HL-60 (cell line): ENCODE results near the gene CTNNA3.

Experiments
- POLR2AphosphoS5 ChIP-seq: IDR thresholded peaks from 2 replicates; pipeline ENCODE4 v1.6.1; 2012; ENCODE audit warnings: low read depth
- SPI1 ChIP-seq: IDR thresholded peaks from 2 replicates; pipeline ENCODE4 v1.6.1; 2012; ENCODE audit warnings: low read depth, mild to moderate bottlenecking, borderline replicate concordance
- TF ChIP-seq, protein P1 (sequence below): IDR thresholded peaks from one replicate; pipeline ENCODE4 v1.5.1; 2011; ENCODE audit warnings: low read length, control low read depth, inconsistent platforms; ENCODE audit not compliant: insufficient read depth
- TF ChIP-seq, protein P2 (sequence below): IDR thresholded peaks from 2 replicates; pipeline ENCODE4 v1.6.1; 2012; ENCODE audit warnings: low read depth; ENCODE audit not compliant: insufficient replicate concordance

DNA sequence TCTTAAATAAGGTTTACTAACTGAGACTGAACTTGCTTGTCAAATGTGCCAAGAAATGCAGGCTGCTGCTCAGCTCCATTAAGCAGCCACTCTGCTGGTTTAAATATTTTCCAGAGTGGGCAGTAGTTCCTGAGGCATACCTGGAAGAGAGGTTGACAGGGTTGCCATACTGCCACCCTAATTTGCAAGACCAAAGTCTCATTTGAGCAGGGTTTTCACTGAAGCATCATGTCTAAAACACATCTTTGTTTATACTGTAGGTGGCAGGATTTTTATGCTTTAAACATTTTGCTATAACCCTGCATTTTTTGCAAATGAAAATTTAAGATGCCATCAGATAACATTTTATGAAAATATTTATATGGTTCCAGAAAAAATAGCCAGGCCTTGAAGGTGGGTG, 1388.2 kb downstream of the CTNNA3 start:
- TF ChIP-seq POLR2AphosphoS5, result no peak
- TF ChIP-seq, protein P1, sequence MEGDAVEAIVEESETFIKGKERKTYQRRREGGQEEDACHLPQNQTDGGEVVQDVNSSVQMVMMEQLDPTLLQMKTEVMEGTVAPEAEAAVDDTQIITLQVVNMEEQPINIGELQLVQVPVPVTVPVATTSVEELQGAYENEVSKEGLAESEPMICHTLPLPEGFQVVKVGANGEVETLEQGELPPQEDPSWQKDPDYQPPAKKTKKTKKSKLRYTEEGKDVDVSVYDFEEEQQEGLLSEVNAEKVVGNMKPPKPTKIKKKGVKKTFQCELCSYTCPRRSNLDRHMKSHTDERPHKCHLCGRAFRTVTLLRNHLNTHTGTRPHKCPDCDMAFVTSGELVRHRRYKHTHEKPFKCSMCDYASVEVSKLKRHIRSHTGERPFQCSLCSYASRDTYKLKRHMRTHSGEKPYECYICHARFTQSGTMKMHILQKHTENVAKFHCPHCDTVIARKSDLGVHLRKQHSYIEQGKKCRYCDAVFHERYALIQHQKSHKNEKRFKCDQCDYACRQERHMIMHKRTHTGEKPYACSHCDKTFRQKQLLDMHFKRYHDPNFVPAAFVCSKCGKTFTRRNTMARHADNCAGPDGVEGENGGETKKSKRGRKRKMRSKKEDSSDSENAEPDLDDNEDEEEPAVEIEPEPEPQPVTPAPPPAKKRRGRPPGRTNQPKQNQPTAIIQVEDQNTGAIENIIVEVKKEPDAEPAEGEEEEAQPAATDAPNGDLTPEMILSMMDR, result no peak
- TF ChIP-seq, protein P2, sequence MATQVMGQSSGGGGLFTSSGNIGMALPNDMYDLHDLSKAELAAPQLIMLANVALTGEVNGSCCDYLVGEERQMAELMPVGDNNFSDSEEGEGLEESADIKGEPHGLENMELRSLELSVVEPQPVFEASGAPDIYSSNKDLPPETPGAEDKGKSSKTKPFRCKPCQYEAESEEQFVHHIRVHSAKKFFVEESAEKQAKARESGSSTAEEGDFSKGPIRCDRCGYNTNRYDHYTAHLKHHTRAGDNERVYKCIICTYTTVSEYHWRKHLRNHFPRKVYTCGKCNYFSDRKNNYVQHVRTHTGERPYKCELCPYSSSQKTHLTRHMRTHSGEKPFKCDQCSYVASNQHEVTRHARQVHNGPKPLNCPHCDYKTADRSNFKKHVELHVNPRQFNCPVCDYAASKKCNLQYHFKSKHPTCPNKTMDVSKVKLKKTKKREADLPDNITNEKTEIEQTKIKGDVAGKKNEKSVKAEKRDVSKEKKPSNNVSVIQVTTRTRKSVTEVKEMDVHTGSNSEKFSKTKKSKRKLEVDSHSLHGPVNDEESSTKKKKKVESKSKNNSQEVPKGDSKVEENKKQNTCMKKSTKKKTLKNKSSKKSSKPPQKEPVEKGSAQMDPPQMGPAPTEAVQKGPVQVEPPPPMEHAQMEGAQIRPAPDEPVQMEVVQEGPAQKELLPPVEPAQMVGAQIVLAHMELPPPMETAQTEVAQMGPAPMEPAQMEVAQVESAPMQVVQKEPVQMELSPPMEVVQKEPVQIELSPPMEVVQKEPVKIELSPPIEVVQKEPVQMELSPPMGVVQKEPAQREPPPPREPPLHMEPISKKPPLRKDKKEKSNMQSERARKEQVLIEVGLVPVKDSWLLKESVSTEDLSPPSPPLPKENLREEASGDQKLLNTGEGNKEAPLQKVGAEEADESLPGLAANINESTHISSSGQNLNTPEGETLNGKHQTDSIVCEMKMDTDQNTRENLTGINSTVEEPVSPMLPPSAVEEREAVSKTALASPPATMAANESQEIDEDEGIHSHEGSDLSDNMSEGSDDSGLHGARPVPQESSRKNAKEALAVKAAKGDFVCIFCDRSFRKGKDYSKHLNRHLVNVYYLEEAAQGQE, result no peak
- no peak for TF ChIP-seq SPI1
